Tibial nerve (tissue), 4 donors: ENCODE data around the gene KRTAP1-3.

ENCODE experiments used
- CTCF ChIP-seq, 5 experiments: fragments of 200-600 bp in 3 of 5; fragments of 450-650 bp in 2 of 5; sonication (generic) in 3 of 5; IDR thresholded peaks; one replicate each; pipeline ENCODE4 v1.5.1; 2016 to 2019; ENCODE audit warnings: antibody characterized with exemption in 5 of 5, mild to moderate bottlenecking in 3 of 5, moderate library complexity in 2 of 5
- EP300 ChIP-seq, 2 donors: sonication (generic); formaldehyde crosslinking; IDR thresholded peaks; one replicate each; pipeline ENCODE4 v1.6.1; 2017; ENCODE audit warnings: antibody characterized with exemption in 2 of 2, mild to moderate bottlenecking in 1 of 2
- POLR2A ChIP-seq, 2 donors: fragments of 450-650 bp; IDR thresholded peaks; one replicate each; pipeline ENCODE4 v1.6.1; 2017; ENCODE audit warnings: antibody characterized with exemption in 2 of 2, mild to moderate bottlenecking in 2 of 2, moderate library complexity in 2 of 2

- TF ChIP-seq CTCF (IDR thresholded peaks at IDR 0.05) (no peak), POLR2A (IDR thresholded peaks at IDR 0.05) (no peak), EP300 (IDR thresholded peaks at IDR 0.05) (no peak)
Measured at GRCh38 chr17:41020336-41020735, 14.3 kb downstream of the KRTAP1-3 start.
